Measurements from ENCODE around the gene RHOB. TPM values are rescaled to one million over a fixed set of nuclear protein-coding genes. Genes with fewer than 3 reads are reported as not detected.

Gene RHOB
- total and polyA plus RNA-seq, 2 of the 13 experiments (the other 11 are each of a cell fraction or from before 2014, with no cell fraction given): 192 to 268 TPM

GRCh38 chr2:20446255-20446916 is 488 bp upstream of the RHOB start (continued):
- TF ChIP-seq MEIS1 (CRISPR knock-in tag; IDR thresholded peaks at IDR 0.05; ENCODE audit: borderline replicate concordance) (no peak), ZMYM4 (CRISPR knock-in tag; IDR thresholded peaks at IDR 0.05) (no peak), CBX2 (IDR thresholded peaks at IDR 0.05; ENCODE audit: low read depth, low read length) (no peak), CBX2 (CRISPR knock-in tag; IDR thresholded peaks at IDR 0.05; ENCODE audit: low read depth) (no peak), ZNF362 (CRISPR knock-in tag; IDR thresholded peaks at IDR 0.05; ENCODE audit: borderline replicate concordance) (no peak; the same call in 1 of the 2 replicates), AGO1 (IDR thresholded peaks at IDR 0.05; ENCODE audit: low read depth, low read length, poor library complexity, severe bottlenecking) (no peak), ZNF143 (CRISPR knock-in tag; IDR thresholded peaks at IDR 0.05) (no peak), ZNF816 (CRISPR knock-in tag; IDR thresholded peaks at IDR 0.05; ENCODE audit: borderline replicate concordance) (no peak; the same call in 1 of the 2 replicates), GMEB2 (CRISPR knock-in tag; IDR thresholded peaks at IDR 0.05; ENCODE audit: low read depth) (no peak), ZNF556 (CRISPR knock-in tag; IDR thresholded peaks at IDR 0.05; ENCODE audit: borderline replicate concordance) (no peak), ZNF547 (CRISPR knock-in tag; IDR thresholded peaks at IDR 0.05) (peak; percentile 15; the same call in 1 of the 2 replicates), ZNF292 (CRISPR knock-in tag; IDR thresholded peaks at IDR 0.05; ENCODE audit: borderline replicate concordance, low read depth) (peak; percentile 39; the same call in 1 of the 2 replicates), ZNF18 (CRISPR knock-in tag; IDR thresholded peaks at IDR 0.05; ENCODE audit: insufficient replicate concordance) (no peak), LCORL (IDR thresholded peaks at IDR 0.05) (no peak), LCORL (CRISPR knock-in tag; IDR thresholded peaks at IDR 0.05) (peak; percentile 76; the same call in 1 of the 2 replicates), NFE2L2 (IDR thresholded peaks at IDR 0.05; ENCODE audit: low read length) (no peak), ZBTB34 (CRISPR knock-in tag; IDR thresholded peaks at IDR 0.05) (no peak; the same call in 1 of the 2 replicates), AKAP8 (CRISPR knock-in tag; IDR thresholded peaks at IDR 0.05) (no peak), TERF1 (CRISPR knock-in tag; IDR thresholded peaks at IDR 0.05) (no peak), ZNF768 (CRISPR knock-in tag; IDR thresholded peaks at IDR 0.05) (no peak), FOXA1 (IDR thresholded peaks at IDR 0.05) (no peak), FOXA1 (CRISPR knock-in tag; IDR thresholded peaks at IDR 0.05) (no peak)
